GM11168 (cell line): ENCODE measurements around the gene GINM1.

Source experiments
- in situ Hi-C: fragments of 300-500 bp; cut with MboI; formaldehyde crosslinking; loops from one replicate; pipeline ENCODE4 v1.12.0; 2022; ENCODE audit warnings: low sequenced_read_pairs; ENCODE audit not compliant: unreplicated experiment

GINM1 gene, protein sequence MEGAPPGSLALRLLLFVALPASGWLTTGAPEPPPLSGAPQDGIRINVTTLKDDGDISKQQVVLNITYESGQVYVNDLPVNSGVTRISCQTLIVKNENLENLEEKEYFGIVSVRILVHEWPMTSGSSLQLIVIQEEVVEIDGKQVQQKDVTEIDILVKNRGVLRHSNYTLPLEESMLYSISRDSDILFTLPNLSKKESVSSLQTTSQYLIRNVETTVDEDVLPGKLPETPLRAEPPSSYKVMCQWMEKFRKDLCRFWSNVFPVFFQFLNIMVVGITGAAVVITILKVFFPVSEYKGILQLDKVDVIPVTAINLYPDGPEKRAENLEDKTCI

GRCh38 chr6:149565527-149566409 lies at the start of gene GINM1:
TSS of gene GINM1 (plus strand) at chr6:149566375. CDS start at chr6:149566415, 40 bp downstream.
- in situ Hi-C loops: no loop called here

DNA sequence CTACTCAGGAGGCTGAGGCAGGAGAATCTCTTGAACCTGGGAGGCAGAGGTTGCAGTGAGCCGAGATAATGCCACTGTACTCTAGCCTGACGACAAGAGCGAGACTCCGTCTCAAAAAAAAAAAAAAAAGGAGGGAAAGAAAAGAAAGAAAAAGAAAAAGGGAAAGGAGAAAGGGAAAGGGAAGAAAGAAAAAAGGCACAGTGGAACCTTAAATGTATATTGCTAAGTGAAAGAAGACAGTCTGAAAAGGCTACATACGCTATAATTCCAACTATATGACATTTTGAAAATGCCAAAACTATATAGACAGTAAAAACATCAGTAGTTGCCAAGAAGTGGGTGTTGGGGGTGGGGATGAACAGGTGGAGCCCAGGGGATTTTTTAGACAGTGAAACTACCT lies 36.5 kb upstream of the GINM1 start:
- in situ Hi-C loops: no loop called here

- in situ Hi-C loops: no loop called here
These were observed 31.4 kb upstream of the GINM1 start for GRCh38 chr6:149534742-149535141.

GRCh38 chr6:149541139-149541538 lies 25.0 kb upstream of the GINM1 start:
- in situ Hi-C loops: no loop called here

DNA sequence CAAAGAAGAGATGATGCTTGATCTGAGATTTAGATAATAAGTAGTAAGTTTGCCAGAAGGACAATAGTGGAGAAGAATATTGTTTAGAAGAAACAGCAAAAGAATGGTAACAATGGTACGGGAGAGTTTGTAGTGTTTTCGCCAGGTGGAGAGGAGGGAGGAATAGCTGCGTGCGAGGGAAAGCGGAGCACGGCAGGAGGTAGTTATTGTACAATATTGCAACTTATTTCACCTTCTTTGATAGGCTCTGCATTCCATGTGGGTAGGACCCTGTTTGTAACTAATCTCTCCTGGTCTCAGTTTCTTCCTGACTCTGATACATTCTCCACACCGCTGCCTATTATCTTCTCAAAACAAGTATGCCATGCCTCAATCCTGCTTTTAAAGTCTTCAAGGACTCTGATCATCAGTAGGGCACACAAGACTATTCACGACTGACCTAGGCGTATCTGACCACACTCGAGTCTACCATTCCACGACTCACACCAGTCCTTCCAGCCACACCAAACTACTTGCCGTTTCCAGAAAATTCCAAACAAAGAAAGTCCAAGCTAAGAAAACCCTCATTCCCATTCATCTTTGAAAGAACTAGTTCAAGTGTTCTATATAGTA lies 21.4 kb upstream of the GINM1 start:
- in situ Hi-C loops: no loop called here

DNA sequence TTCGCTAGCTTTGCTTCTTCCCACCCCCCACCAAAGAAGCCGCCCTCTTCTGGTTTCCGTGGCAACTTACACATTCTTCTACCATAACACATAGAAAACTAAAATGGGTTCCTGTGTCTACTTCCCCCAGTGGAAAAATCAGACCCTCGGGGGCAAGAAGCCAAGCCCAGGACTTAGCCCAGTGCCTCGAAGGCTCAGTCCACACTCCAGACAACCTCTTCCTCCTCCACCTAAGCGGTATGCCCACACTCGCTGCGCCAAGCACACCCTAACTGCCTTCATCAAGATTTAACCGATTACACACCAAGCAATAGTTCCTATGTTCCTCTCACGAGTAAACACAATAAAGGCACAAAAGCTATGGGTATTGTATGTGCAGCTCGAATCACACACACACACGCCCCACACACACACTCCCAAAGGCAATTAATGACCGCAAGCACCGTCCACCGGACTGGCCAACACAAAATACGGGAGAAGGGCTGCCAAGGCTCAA lies 20.9 kb upstream of the GINM1 start:
- in situ Hi-C loops: no loop called here

DNA sequence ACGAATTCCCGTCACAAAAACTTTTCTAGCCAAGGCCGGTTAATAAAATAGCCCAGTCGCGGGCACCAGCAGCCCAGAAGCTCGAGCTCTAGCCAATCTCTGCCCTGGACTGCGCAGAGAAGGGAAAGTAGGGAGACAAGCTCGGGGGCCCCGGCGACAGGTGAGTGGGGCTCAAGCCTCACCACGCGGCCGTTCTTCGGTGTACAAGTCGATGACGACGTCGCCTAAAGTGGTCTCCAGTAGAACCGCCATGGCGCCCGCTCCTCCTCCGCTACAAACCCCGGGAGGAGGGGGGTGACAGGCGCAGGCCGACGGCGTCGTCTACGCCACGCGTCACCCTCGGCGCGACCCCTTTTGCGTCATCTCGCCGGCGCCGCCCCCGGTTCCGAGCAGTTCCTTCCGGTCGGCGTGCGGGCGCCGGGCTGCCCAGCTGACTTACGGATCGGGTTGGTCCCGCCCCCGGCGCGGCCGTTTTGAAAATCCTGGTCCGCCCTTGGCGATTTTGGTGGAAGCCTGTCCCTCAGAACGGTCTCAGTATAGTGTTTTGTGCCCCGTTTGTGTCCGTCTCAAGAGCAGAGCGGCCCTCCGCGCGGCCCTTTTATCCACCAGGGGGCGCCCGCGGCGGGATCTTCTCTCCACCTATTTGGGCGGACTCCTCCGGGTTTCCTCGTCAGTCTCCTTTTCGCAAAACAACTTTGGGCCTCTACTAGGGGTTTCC lies 20.3 kb upstream of the GINM1 start, which contains the start of gene PPIL4:
Gene PPIL4, minus strand, starts transcription at position 290 of the 718 bp plus-strand sequence. Its CDS starts 38 bp downstream, at position 252.
- in situ Hi-C loops: no loop called here

DNA sequence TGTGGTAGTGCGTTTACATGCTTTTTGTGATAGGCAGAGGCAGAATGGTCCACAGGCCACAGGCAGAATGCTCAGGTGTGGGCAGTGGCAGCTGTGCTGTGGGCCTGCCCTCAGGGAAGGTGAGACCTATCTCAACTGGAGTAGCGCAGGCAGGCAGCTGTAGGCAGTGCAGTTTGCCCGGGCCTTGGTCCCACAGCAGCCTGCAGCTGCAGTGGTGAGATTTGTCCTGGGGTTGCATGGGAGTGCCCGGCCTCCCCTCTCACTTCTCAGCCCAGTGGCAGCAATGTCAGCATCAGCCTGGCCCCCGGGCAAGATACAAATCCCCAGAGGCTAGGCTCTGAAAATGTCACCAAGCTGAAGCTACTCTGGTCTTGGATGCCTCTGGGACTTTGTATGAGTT lies 14.3 kb upstream of the GINM1 start:
- in situ Hi-C loops: no loop called here

DNA sequence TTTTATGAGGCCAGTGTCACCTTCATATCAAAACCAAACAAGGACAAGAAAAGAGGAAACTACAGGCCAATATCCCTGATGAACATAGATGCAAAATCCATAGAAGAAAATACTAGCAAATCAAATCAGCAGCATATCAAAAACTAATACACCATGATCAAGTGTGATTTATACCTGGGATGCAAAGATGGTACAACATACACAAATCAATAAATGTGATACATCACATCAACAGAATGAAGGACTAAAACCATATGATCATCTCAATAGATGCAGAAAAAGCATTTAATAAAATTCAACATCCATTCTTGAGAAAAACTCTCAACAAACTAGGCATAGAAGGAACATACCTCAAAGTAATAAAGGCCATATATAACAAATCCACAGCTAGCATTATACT lies 8.1 kb upstream of the GINM1 start:
- in situ Hi-C loops: no loop called here

- in situ Hi-C loops: no loop called here
These were observed 6.8 kb upstream of the GINM1 start for GRCh38 chr6:149559389-149559788.

DNA sequence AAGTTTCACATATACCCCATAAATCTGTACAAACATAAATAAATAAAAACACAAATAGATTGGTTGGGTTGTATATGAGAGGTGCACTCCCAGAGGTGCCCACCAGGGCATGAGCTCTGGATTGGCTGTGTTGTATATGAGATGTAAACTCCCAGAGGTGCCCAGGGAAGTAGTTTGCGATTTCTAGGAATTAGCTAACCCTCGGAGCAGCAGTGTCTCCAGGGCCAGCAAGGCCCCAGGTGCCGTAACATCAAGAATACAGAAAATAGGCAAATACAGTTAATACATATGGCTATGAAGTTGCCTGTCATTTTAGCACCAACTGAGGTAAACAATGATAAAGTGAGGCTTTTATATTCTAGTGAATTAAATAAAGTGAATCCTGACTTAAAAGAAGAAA lies 5.4 kb upstream of the GINM1 start:
- in situ Hi-C loops: no loop called here

GRCh38 chr6:149563203-149563927 lies 2.8 kb upstream of the GINM1 start:
- in situ Hi-C loops: no loop called here

DNA sequence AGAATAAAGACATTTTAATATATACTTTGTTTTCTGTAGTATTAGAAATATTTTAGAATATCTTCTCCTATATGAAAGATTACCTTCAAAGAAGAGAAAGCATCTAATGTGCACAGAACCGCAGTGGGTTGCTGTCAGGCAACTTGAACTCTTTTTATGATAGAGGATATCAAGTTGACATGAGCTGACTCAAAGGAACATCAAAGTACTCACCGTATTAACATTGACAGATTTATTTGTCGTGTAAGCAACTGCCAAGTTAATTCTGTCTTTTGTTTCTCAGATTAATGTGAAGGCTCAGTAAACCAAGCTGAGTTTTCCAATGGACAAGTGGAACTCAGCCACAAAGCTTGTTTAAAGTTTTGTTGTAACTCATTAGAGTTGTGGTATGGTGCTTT lies 2.2 kb upstream of the GINM1 start:
- in situ Hi-C loops: no loop called here

DNA sequence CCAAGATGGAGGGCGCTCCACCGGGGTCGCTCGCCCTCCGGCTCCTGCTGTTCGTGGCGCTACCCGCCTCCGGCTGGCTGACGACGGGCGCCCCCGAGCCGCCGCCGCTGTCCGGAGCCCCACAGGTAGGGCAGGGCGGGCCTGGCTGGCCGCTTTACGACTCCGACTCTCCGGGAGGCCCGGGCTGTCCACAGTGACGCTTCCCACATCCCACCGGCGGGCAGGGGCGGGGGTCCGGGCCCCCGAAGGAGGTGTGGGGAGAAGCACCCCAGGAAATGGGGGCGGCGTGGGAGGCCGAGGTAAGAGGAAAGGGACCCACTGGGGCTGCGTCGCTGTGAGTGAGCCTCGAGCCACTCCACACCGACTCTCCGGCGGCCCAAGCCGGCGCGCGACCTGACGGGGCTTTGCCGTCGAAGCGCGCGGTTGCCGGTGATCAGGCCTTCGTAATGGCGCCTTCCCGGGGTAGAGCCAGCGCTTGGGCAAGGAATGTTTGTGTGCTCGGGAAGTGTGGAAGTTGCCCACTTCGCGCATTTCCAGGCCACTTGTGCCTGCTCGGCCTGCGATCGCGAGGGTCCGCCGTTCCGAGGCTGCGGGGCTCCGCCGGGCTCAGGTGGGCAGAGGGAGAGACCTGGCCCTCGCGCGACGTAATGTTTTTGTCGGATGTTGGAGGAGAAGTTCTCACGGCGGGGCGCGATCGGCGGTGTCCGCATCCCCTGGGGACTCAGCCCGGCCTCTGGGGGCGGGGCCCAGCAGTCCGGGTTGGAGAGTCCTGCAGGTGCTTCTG lies 427 bp downstream of the GINM1 start:
- in situ Hi-C loops: no loop called here

GRCh38 chr6:149567194-149567586 lies 1.0 kb downstream of the GINM1 start:
- in situ Hi-C loops: no loop called here

DNA sequence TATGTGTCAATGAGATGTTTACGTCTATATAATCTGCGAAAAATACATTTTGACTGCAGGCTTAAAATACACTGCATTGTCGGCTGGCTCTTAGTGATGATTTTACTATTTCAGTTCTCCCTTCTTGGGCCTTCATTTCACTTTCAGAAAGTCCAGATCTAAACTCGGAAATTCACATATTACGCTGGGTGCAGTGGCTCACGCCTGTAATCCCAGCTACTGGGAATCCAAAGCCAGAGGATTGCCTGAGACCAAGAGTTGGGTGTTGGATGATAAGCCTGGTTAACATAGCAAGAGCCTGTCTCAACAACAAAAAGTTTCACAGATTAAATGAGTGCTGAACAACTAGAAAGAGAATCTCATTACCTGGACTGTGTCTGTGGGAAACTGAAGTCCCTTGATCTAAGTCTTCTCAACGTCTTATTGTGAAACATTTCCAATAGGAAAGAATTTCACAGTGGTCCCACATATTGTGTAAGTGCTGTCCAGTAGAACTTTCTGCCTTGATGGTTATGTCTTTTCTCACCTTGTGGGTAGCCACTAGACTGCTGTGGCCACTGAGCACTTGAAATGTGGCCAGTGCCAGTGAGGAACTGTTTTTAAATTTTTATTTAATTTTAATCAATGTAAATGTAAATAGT lies 1.9 kb downstream of the GINM1 start:
- in situ Hi-C loops: no loop called here

- in situ Hi-C loops: no loop called here
These were observed 14.7 kb downstream of the GINM1 start for GRCh38 chr6:149580880-149581279.

DNA sequence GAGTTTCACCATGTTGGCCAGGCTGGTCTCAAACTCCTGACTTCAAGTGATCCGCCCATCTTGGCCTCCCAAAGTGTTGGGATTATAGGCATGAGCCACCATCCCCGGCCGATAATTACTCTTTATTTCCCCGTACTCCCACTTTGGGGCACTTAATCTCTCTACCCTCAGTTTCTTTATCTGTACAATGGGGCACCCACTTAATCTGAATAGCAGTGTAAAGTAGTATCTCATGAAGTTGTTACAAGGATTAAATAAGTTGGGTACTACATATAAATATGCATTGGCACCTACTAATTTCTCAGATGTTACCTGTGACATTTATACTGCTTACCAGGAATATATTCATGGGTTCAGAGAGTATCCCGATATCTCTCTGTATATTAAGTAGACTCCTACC lies 15.2 kb downstream of the GINM1 start:
- in situ Hi-C loops: no loop called here
